HepG2 (cell line): ENCODE data around the gene C1QBP. TPM values are rescaled to one million over a fixed set of nuclear protein-coding genes. Genes with fewer than 3 reads are reported as not detected.
A peak's percentile ranks its signal among the peaks of the same experiment; 100 is the strongest.

Source experiments
- ARID4A ChIP-seq: sonication (generic); formaldehyde crosslinking; IDR thresholded peaks from 2 replicates; pipeline ENCODE4 v1.5.0; 2020; ENCODE audit warnings: mild to moderate bottlenecking, missing genetic modification reagents, borderline replicate concordance
- CAMTA2 ChIP-seq: sonication (generic); formaldehyde crosslinking; IDR thresholded peaks from 2 replicates; pipeline ENCODE4 v1.4.0; 2020; ENCODE audit warnings: mild to moderate bottlenecking, missing genetic modification reagents, borderline replicate concordance
- HNF1A ChIP-seq, 2 experiments: sonication (generic) in 1 of 2; formaldehyde crosslinking in 1 of 2; IDR thresholded peaks; 2 replicates each; pipeline versions ENCODE4 v1.4.0 to v1.6.1; 2016 to 2020; ENCODE audit warnings: borderline replicate concordance in 1 of 2, low read depth in 1 of 2, mild to moderate bottlenecking in 1 of 2, missing genetic modification reagents in 1 of 2
- KDM5B ChIP-seq: sonication (generic); formaldehyde crosslinking; IDR thresholded peaks from 2 replicates; pipeline ENCODE4 v1.4.0; 2020; ENCODE audit warnings: missing genetic modification reagents, mild to moderate bottlenecking, borderline replicate concordance
- MEIS1 ChIP-seq: sonication (generic); formaldehyde crosslinking; IDR thresholded peaks from 2 replicates; pipeline ENCODE4 v1.9.0; 2021; ENCODE audit warnings: mild to moderate bottlenecking, missing genetic modification reagents, moderate library complexity, borderline replicate concordance
- NR2F6 ChIP-seq, 2 experiments: IDR thresholded peaks; 2 replicates each; pipeline ENCODE4 v1.6.1; 2016; ENCODE audit warnings: antibody characterized with exemption in 1 of 2, mild to moderate bottlenecking in 1 of 2
- PLRG1 ChIP-seq: fragments of 450-650 bp; conservative IDR thresholded peaks from 2 replicates; pipeline ENCODE4 v1.6.1; 2016
- SP5 ChIP-seq: IDR thresholded peaks from 2 replicates; pipeline ENCODE4 v1.6.1; 2016; ENCODE audit warnings: low read depth, borderline replicate concordance
- THAP11 ChIP-seq: IDR thresholded peaks from 2 replicates; pipeline ENCODE4 v1.6.1; 2016; ENCODE audit warnings: missing biosample characterization, missing genetic modification reagents
- ZBTB3 ChIP-seq: sonication (generic); formaldehyde crosslinking; IDR thresholded peaks from 2 replicates; pipeline ENCODE4 v1.4.0; 2020; ENCODE audit warnings: low read depth, mild to moderate bottlenecking, moderate library complexity, missing genetic modification reagents, borderline replicate concordance
- ZFP91 ChIP-seq: sonication (generic); formaldehyde crosslinking; IDR thresholded peaks from 2 replicates; pipeline ENCODE4 v1.9.0; 2022; ENCODE audit warnings: missing genetic modification reagents, mild to moderate bottlenecking, borderline replicate concordance
- ZNF484 ChIP-seq: sonication (generic); formaldehyde crosslinking; IDR thresholded peaks from 2 replicates; pipeline ENCODE4 v1.5.1; 2020; ENCODE audit warnings: mild to moderate bottlenecking, low read depth, missing genetic modification reagents, borderline replicate concordance
- ZNF605 ChIP-seq: sonication (generic); formaldehyde crosslinking; IDR thresholded peaks from 2 replicates; pipeline ENCODE4 v1.8.0; 2022; ENCODE audit warnings: mild to moderate bottlenecking, missing genetic modification reagents
- ZNF713 ChIP-seq: sonication (generic); formaldehyde crosslinking; IDR thresholded peaks from 2 replicates; pipeline ENCODE4 v1.4.0; 2020; ENCODE audit warnings: mild to moderate bottlenecking, missing genetic modification reagents
- polyA plus RNA-seq, 8 experiments: library from polyadenylated mRNA; depleted of rRNA in 3 of 8; stranded (reverse) in 7 of 8; unstranded in 1 of 8; fragments of >200 nt; fragmentation: Illumina TruSeq in 4 of 8; extraction: Trizol in 4 of 8; gene quantifications; 2 replicates each; pipeline versions ENCODE4 v1.2.1 to v1.2.3, GENCODE V29; 2011 to 2016; ENCODE audit warnings: low read depth in 4 of 8, missing spikeins in 1 of 8, mixed read lengths in 1 of 8; ENCODE audit not compliant: insufficient read depth in 1 of 8
- total RNA-seq, 5 experiments: library from RNA; depleted of rRNA; stranded (reverse); fragments of >200 nt; fragmentation: Illumina TruSeq; extraction: Trizol; gene quantifications; 2 replicates each; pipeline ENCODE4 v1.2.3, GENCODE V29; 2016; ENCODE audit warnings: low read depth in 1 of 5

The C1QBP gene
- total and polyA plus RNA-seq, 2 of the 13 experiments (the other 11 are each of a cell fraction or from before 2014, with no cell fraction given): 219 to 680 TPM

- no peak for TF ChIP-seq KDM5B (CRISPR knock-in tag)
- no peak for TF ChIP-seq ZNF713 (CRISPR knock-in tag)
- TF ChIP-seq NR2F6 (IDR thresholded peaks at IDR 0.05): peak; percentile 6; the same call in 1 of the 2 replicates
- TF ChIP-seq NR2F6 (CRISPR knock-in tag; IDR thresholded peaks at IDR 0.05): no peak
- peak; percentile 26; the same call in 1 of the 2 replicates for TF ChIP-seq ARID4A (CRISPR knock-in tag)
- TF ChIP-seq ZNF605 (CRISPR knock-in tag): no peak
- no peak for TF ChIP-seq HNF1A (IDR thresholded peaks at IDR 0.05; ENCODE audit: low read depth)
- TF ChIP-seq HNF1A (CRISPR knock-in tag; IDR thresholded peaks at IDR 0.05; ENCODE audit: borderline replicate concordance): 0 out of 2 replicates have a peak, but pooled peaks have one; percentile 19
- TF ChIP-seq PLRG1: no peak
- TF ChIP-seq SP5 (CRISPR knock-in tag): no peak; the same call in 1 of the 2 replicates
- no peak for TF ChIP-seq ZBTB3 (CRISPR knock-in tag)
- no peak for TF ChIP-seq THAP11 (CRISPR knock-in tag)
- no peak for TF ChIP-seq MEIS1 (CRISPR knock-in tag)
- TF ChIP-seq ZNF484 (CRISPR knock-in tag): no peak
- TF ChIP-seq ZFP91: no peak
- TF ChIP-seq CAMTA2 (CRISPR knock-in tag): no peak
These were observed 26.0 kb upstream of the C1QBP start (continued) for GRCh38 chr17:5464717-5465507.
